Parathyroid adenoma (tissue), 2 donors: ENCODE data around the gene LLPH.

Experiments
- H2AFZ ChIP-seq: fragments of 300-600 bp; sonication (generic); one replicate; pipeline ENCODE4 v1.7.0; 2017; ENCODE audit warnings: antibody characterized with exemption, mild to moderate bottlenecking
- H3K27ac ChIP-seq: fragments of 300-600 bp; sonication (generic); one replicate; pipeline ENCODE4 v1.7.0; 2017
- H3K27me3 ChIP-seq: fragments of 300-600 bp; sonication (generic); one replicate; pipeline ENCODE4 v1.7.0; 2017; ENCODE audit warnings: low read length; ENCODE audit not compliant: control insufficient read depth, insufficient read depth
- H3K36me3 ChIP-seq: fragments of 300-600 bp; sonication (generic); one replicate; pipeline ENCODE4 v1.7.0; 2017; ENCODE audit warnings: low read length; ENCODE audit not compliant: control insufficient read depth, insufficient read depth
- H3K4me1 ChIP-seq: fragments of 300-600 bp; sonication (generic); one replicate; pipeline ENCODE4 v1.7.0; 2017; ENCODE audit warnings: control low read depth
- H3K4me2 ChIP-seq: fragments of 300-600 bp; sonication (generic); one replicate; pipeline ENCODE4 v1.7.0; 2017; ENCODE audit warnings: low read length
- H3K4me3 ChIP-seq: fragments of 300-600 bp; sonication (generic); one replicate; pipeline ENCODE4 v1.7.0; 2017; ENCODE audit warnings: low read depth, low read length
- H3K79me2 ChIP-seq: fragments of 300-600 bp; sonication (generic); one replicate; pipeline ENCODE4 v1.7.0; 2017; ENCODE audit warnings: control low read depth
- H3K9ac ChIP-seq: fragments of 300-600 bp; sonication (generic); one replicate; pipeline ENCODE4 v1.7.0; 2017; ENCODE audit warnings: mild to moderate bottlenecking
- H3K9me3 ChIP-seq: fragments of 300-600 bp; sonication (generic); one replicate; pipeline ENCODE4 v1.7.0; 2017; ENCODE audit warnings: low read length; ENCODE audit not compliant: control insufficient read depth
- TF ChIP-seq, protein P1 (sequence below): fragments of 300-600 bp; sonication (generic); IDR thresholded peaks from one replicate; pipeline ENCODE4 v1.7.0; 2017; ENCODE audit warnings: antibody characterized with exemption, mild to moderate bottlenecking
- donor health status: primary hyperparathyroidism.

LLPH gene

DNA sequence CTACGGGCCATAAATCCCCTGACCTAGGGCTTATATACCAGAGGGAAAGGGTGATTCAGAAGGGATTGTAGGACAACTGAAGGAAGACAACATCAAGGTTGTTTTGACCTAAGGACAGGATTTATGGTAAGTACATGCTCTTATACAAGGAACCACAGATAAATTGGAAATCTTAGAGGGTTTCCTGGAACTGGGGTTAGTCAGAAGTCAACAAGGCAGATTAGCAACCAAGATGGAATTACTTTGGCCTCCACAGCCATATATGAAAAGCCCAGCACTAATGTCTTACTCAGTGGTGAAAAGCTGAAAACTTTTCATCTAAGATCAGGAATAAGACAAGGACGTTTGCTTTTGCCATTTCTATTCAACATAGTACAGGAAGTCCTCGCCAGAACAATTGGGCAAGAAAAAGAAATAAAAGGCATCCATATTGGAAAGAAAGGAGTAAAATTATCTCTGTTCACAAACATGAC lies 33.8 kb upstream of the LLPH start:
- H3K4me2 ChIP-seq = no peak overlapping the region
- H3K27ac ChIP-seq = no peak overlapping the region
- H3K4me1 ChIP-seq = no peaks in the 10 kb centered on the region
- no peaks in the 10 kb centered on the region for H3K9me3 ChIP-seq
- no peaks in the 10 kb centered on the region for H3K27me3 ChIP-seq
- H3K36me3 ChIP-seq = no peaks in the 10 kb centered on the region
- H3K79me2 ChIP-seq = peaks cover 28% of the 10 kb centered on the region
- TF ChIP-seq, protein P1, sequence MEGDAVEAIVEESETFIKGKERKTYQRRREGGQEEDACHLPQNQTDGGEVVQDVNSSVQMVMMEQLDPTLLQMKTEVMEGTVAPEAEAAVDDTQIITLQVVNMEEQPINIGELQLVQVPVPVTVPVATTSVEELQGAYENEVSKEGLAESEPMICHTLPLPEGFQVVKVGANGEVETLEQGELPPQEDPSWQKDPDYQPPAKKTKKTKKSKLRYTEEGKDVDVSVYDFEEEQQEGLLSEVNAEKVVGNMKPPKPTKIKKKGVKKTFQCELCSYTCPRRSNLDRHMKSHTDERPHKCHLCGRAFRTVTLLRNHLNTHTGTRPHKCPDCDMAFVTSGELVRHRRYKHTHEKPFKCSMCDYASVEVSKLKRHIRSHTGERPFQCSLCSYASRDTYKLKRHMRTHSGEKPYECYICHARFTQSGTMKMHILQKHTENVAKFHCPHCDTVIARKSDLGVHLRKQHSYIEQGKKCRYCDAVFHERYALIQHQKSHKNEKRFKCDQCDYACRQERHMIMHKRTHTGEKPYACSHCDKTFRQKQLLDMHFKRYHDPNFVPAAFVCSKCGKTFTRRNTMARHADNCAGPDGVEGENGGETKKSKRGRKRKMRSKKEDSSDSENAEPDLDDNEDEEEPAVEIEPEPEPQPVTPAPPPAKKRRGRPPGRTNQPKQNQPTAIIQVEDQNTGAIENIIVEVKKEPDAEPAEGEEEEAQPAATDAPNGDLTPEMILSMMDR = no peak
- no peak overlapping the region for H3K9ac ChIP-seq
- H2AFZ ChIP-seq = no peak overlapping the region
- H3K4me3 ChIP-seq = no peak overlapping the region

DNA sequence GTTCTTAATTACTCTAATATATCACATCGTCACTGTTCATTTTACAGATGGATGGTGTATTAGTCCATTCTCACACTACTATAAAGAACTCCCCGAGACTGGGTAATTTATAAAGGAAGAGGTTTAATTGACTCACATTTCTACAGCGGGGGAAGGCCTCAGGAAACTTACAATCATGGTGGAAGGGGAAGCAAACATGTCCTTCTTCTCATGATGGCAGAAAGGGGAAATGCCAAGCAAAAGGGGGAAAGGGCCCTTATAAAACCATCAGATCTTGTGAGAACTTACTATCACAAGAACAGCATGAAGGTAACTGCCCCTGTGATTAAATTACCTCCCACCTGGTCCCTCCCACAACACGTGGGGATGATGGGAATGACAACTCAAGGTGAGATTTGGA lies 32.7 kb upstream of the LLPH start:
- TF ChIP-seq, protein P1 = no peak
- H2AFZ ChIP-seq = no peak overlapping the region

DNA sequence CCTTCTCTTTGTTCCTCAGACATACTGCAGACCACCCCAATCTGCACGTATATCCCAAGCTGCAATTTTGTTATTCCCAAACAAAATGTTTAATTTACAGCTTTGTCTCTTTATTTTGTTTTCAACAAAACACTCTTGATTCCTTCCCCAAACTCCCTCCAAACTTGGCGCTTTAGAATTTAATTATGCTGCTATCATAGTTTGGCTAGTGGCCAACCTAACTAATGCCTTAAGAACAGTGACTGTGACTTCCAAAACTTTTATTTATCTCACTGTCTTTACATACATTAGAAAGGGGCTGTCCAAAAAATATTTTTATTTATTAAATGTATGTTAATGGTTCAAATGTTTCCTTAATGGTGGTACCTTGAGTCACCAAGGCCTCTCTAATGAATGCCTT lies 32.2 kb upstream of the LLPH start:
- TF ChIP-seq, protein P1 = no peak
- H3K36me3 ChIP-seq = no peaks in the 10 kb centered on the region
- no peak overlapping the region for H3K4me2 ChIP-seq
- peaks cover 26% of the 10 kb centered on the region for H3K79me2 ChIP-seq
- H3K27ac ChIP-seq = no peak overlapping the region
- no peak overlapping the region for H2AFZ ChIP-seq
- H3K9me3 ChIP-seq = no peaks in the 10 kb centered on the region
- H3K9ac ChIP-seq = no peak overlapping the region
- H3K27me3 ChIP-seq = no peaks in the 10 kb centered on the region
- H3K4me3 ChIP-seq = no peak overlapping the region
- no peaks in the 10 kb centered on the region for H3K4me1 ChIP-seq

More for the DNA sequence above, 32.7 kb upstream of the LLPH start:
- H3K27ac ChIP-seq = no peak overlapping the region
- no peaks in the 10 kb centered on the region for H3K9me3 ChIP-seq
- no peak overlapping the region for H3K9ac ChIP-seq
- H3K4me1 ChIP-seq = no peaks in the 10 kb centered on the region
- H3K4me3 ChIP-seq = no peak overlapping the region
- peaks cover 26% of the 10 kb centered on the region for H3K79me2 ChIP-seq
- no peaks in the 10 kb centered on the region for H3K36me3 ChIP-seq
- no peaks in the 10 kb centered on the region for H3K27me3 ChIP-seq
- H3K4me2 ChIP-seq = no peak overlapping the region

DNA sequence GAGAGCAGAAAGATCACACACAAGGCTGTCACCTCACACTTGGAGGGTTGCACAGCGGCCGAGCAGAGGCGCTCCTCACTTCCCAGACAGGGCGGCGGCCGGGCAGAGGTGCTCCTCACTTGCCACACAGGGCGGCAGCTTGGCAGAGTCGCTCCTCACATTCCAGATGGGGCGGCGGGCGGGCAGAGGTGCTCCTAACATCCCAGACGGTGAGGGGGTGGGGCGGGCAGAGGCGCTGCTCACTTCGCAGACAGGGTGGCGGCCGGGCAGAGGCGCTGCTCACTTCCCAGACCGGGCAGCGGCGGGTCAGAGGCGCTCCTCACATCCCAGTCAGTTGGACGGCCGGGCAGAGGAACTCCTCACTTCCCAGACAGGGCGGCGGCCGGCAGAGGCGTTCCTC lies 30.2 kb upstream of the LLPH start:
- Histone ChIP-seq H3K27me3 (no peaks in the 10 kb centered on the region), H3K4me3 (no peak overlapping the region), H3K27ac (no peak overlapping the region), H3K36me3 (no peaks in the 10 kb centered on the region), H3K9ac (no peak overlapping the region), H3K4me2 (no peak overlapping the region), H2AFZ (no peak overlapping the region), H3K4me1 (no peaks in the 10 kb centered on the region), H3K79me2 (peaks cover 24% of the 10 kb centered on the region), H3K9me3 (no peaks in the 10 kb centered on the region)
- TF ChIP-seq, protein P1 = no peak

DNA sequence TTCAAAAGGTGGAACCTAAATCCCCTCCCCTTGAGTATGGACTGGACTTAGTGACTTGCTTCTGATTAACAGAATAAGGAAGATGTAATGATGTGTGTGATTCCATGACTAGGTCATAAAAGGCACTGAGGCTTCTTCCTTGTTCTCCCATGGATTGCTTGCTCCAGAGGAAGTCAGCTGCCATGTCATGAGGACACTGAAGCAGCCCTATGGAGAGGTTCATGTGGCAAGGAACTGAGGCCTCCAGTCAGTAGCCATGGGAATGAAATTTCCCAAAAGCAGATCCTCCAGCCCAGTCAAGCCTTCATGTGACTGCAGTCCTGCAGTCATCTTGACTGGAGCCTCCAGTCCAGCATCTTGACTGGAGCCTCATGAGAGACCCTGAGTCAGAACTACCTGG lies 28.6 kb upstream of the LLPH start:
- H3K27ac ChIP-seq = no peak overlapping the region
- no peaks in the 10 kb centered on the region for H3K9me3 ChIP-seq
- H3K36me3 ChIP-seq = no peaks in the 10 kb centered on the region
- H2AFZ ChIP-seq = no peak overlapping the region
- peaks cover 12% of the 10 kb centered on the region for H3K79me2 ChIP-seq
- TF ChIP-seq, protein P1 = no peak
- no peak overlapping the region for H3K9ac ChIP-seq
- H3K4me2 ChIP-seq = no peak overlapping the region
- H3K4me1 ChIP-seq = no peaks in the 10 kb centered on the region
- no peaks in the 10 kb centered on the region for H3K27me3 ChIP-seq
- no peak overlapping the region for H3K4me3 ChIP-seq
